Prostate gland (tissue), 2 donors: ENCODE measurements around the gene CMTM1. TPM values are rescaled to one million over a fixed set of nuclear protein-coding genes. Genes with fewer than 3 reads are reported as not detected.

Source experiments
- DNase-seq: peaks from one replicate; pipeline ENCODE4 v3.0.0-alpha.2; 2019; ENCODE audit warnings: low spot score
- H3K27ac ChIP-seq, 2 donors: fragments of 200-600 bp; sonication (generic); 2 replicates each; pipeline ENCODE4 v1.5.1; 2017 to 2019
- H3K27me3 ChIP-seq: fragments of 200-600 bp; sonication (generic); replicated peaks from 2 replicates; pipeline ENCODE4 v1.5.1; 2019; ENCODE audit not compliant: insufficient read depth
- H3K36me3 ChIP-seq, 2 donors: fragments of 200-600 bp; sonication (generic); 1 replicate in 1 of 2; 2 replicates in 1 of 2; pipeline versions ENCODE4 v1.5.1 to v1.8.1; 2017 to 2019
- H3K4me1 ChIP-seq: fragments of 200-600 bp; sonication (generic); replicated peaks from 2 replicates; pipeline ENCODE4 v1.5.1; 2019
- H3K4me3 ChIP-seq, 2 donors: fragments of 200-600 bp; sonication (generic); 2 replicates each; pipeline ENCODE4 v1.5.1; 2017 to 2019
- H3K9me3 ChIP-seq: fragments of 200-600 bp; sonication (generic); 2 replicates; pipeline ENCODE4 v1.5.1; 2017
- POLR2A ChIP-seq: fragments of 450-650 bp; IDR thresholded peaks from one replicate; pipeline ENCODE4 v1.6.1; 2016; ENCODE audit warnings: antibody characterized with exemption, mild to moderate bottlenecking
- POLR2AphosphoS5 ChIP-seq: sonication (generic); formaldehyde crosslinking; IDR thresholded peaks from one replicate; pipeline ENCODE4 v1.6.1; 2017; ENCODE audit warnings: antibody characterized with exemption
- whole genome bisulfite sequencing: methylation state at CpG from one replicate; pipeline ENCODE4 v1.1.5; 2018; 5-methylcytosine and 5-hydroxymethylcytosine counted together
- intact Hi-C: fragments of 100-400 bp; cut with DNase I; formaldehyde crosslinking; loops from one replicate; pipeline ENCODE4 v1.14.2; 2022
- total RNA-seq, 2 donors: library from RNA; depleted of rRNA; stranded (reverse); fragments of >200 nt; gene quantifications; one replicate each; pipeline ENCODE4 v1.1.0, GENCODE V29; 2016
- TF ChIP-seq, protein P1 (sequence below), 4 experiments: fragments of 200-600 bp in 2 of 4; fragments of 450-650 bp in 2 of 4; sonication (generic) in 2 of 4; IDR thresholded peaks; 1 replicate in 3 of 4; 2 replicates in 1 of 4; pipeline ENCODE4 v1.5.1; 2016 to 2019; ENCODE audit warnings: antibody characterized with exemption in 4 of 4, mild to moderate bottlenecking in 2 of 4, moderate library complexity in 2 of 4

Gene CMTM1
- total RNA-seq, 2 donors from 2014 or later = 1.5 to 2.6 TPM

DNA sequence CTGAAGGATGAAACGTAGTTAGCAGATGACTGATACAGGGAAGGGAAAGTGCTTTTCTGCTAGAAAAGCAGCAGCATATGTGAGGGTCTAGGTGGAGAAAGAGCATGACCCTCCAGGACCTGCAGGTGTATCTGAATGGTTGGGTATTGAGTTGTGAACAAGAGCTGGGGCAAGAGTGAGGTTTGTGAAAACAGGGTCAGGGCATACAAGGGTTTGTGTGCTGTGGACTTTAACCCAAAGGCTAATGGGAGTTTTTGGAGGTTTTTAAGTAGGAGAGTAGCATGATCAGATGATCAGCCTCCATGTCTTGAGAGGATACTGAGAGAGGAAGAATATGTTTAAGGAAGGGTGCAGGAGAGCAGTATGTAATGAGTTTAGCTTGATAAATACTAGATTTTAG, 6.1 kb upstream of the CMTM1 start:
- WGBS = 93% methylated on average over 1 of the region's 1 CpG
- no peak for DNase-seq
- no peaks in the 10 kb centered on the region for H3K9me3 ChIP-seq
- no peak overlapping the region for H3K27ac ChIP-seq
- TF ChIP-seq, protein P1, sequence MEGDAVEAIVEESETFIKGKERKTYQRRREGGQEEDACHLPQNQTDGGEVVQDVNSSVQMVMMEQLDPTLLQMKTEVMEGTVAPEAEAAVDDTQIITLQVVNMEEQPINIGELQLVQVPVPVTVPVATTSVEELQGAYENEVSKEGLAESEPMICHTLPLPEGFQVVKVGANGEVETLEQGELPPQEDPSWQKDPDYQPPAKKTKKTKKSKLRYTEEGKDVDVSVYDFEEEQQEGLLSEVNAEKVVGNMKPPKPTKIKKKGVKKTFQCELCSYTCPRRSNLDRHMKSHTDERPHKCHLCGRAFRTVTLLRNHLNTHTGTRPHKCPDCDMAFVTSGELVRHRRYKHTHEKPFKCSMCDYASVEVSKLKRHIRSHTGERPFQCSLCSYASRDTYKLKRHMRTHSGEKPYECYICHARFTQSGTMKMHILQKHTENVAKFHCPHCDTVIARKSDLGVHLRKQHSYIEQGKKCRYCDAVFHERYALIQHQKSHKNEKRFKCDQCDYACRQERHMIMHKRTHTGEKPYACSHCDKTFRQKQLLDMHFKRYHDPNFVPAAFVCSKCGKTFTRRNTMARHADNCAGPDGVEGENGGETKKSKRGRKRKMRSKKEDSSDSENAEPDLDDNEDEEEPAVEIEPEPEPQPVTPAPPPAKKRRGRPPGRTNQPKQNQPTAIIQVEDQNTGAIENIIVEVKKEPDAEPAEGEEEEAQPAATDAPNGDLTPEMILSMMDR (IDR thresholded peaks at IDR 0.05) = no peak
- TF ChIP-seq POLR2AphosphoS5 = no peak
- TF ChIP-seq POLR2A = no peak
- H3K27me3 ChIP-seq = no peaks in the 10 kb centered on the region
- H3K4me3 ChIP-seq = no peak overlapping the region
- no peaks in the 10 kb centered on the region for H3K36me3 ChIP-seq
- H3K4me1 ChIP-seq = no peaks in the 10 kb centered on the region
- intact Hi-C loops = no loop called here

- WGBS = 88% methylated on average over 3 of the region's 3 CpGs
- H3K27ac ChIP-seq = no peak overlapping the region
- H3K36me3 ChIP-seq = no peaks in the 10 kb centered on the region
- no peaks in the 10 kb centered on the region for H3K9me3 ChIP-seq
- intact Hi-C loops = no loop called here
- DNase-seq = no peak
- TF ChIP-seq POLR2AphosphoS5 = no peak
- TF ChIP-seq, protein P1 (IDR thresholded peaks at IDR 0.05) = no peak
- TF ChIP-seq POLR2A = no peak
- H3K4me3 ChIP-seq = no peak overlapping the region
- no peaks in the 10 kb centered on the region for H3K27me3 ChIP-seq
- H3K4me1 ChIP-seq = no peaks in the 10 kb centered on the region
Measured at GRCh38 chr16:66561381-66562080, 4.7 kb upstream of the CMTM1 start.

- Histone ChIP-seq H3K4me1 (no peaks in the 10 kb centered on the region), H3K27me3 (no peaks in the 10 kb centered on the region), H3K36me3 (no peaks in the 10 kb centered on the region), H3K9me3 (no peaks in the 10 kb centered on the region), H3K27ac (no peak overlapping the region), H3K4me3 (no peak overlapping the region)
- intact Hi-C loops = no loop called here
- no peak for DNase-seq
- 88% methylated on average over 1 of the region's 1 CpG for WGBS
- TF ChIP-seq POLR2A = no peak
- TF ChIP-seq, protein P1 (IDR thresholded peaks at IDR 0.05) = peak in 1 of 4 experiments; percentile 4
Measured at GRCh38 chr16:66562409-66562808, 3.8 kb upstream of the CMTM1 start.

- no peak for DNase-seq
- Histone ChIP-seq H3K27me3 (no peaks in the 10 kb centered on the region), H3K4me1 (no peaks in the 10 kb centered on the region), H3K27ac (no peak overlapping the region), H3K9me3 (no peaks in the 10 kb centered on the region), H3K36me3 (no peaks in the 10 kb centered on the region), H3K4me3 (no peak overlapping the region)
- TF ChIP-seq POLR2A (no peak), POLR2AphosphoS5 (no peak)
- TF ChIP-seq, protein P1 (IDR thresholded peaks at IDR 0.05) = no peak
- 79% methylated on average over 2 of the region's 2 CpGs for WGBS
- intact Hi-C loops = no loop called here
Measured at GRCh38 chr16:66562986-66563385, 3.3 kb upstream of the CMTM1 start.
